ENCODE measurements around the gene TOMM6. TPM values are rescaled to one million over a fixed set of nuclear protein-coding genes. Genes with fewer than 3 reads are reported as not detected.

The TOMM6 gene
- polyA plus RNA-seq, 4 donors = 211 to 256 (median 229) TPM

- no peak for DNase-seq (ENCODE audit: low read depth in 4 of 4, low spot score in 2 of 4)
Observed at GRCh38 chr6:41818271-41819054, 31.0 kb downstream of the TOMM6 start.

- no peak for DNase-seq (ENCODE audit: low read depth in 4 of 4, low spot score in 2 of 4)
Observed at GRCh38 chr6:41821266-41821665, 33.8 kb downstream of the TOMM6 start.

- no peak for DNase-seq (ENCODE audit: low read depth in 4 of 4, low spot score in 2 of 4)
Observed at GRCh38 chr6:41822021-41822420, 34.5 kb downstream of the TOMM6 start.

- no peak for DNase-seq (ENCODE audit: low read depth in 4 of 4, low spot score in 2 of 4)
Observed at GRCh38 chr6:41823178-41823577, 35.7 kb downstream of the TOMM6 start.

- no peak for DNase-seq (ENCODE audit: low read depth in 4 of 4, low spot score in 2 of 4)
Observed at GRCh38 chr6:41824571-41825569, 37.4 kb downstream of the TOMM6 start.

- DNase-seq (ENCODE audit: low read depth in 4 of 4, low spot score in 2 of 4) = no peak
Observed at GRCh38 chr6:41826343-41827022, 39.0 kb downstream of the TOMM6 start.

- DNase-seq (ENCODE audit: low read depth in 4 of 4, low spot score in 2 of 4) = no peak
Observed at GRCh38 chr6:41832263-41832662, 44.8 kb downstream of the TOMM6 start.

GRCh38 chr6:41836022-41836659 is 48.6 kb downstream of the TOMM6 start:
- no peak for DNase-seq (ENCODE audit: low read depth in 4 of 4, low spot score in 2 of 4)

- no peak for DNase-seq (ENCODE audit: low read depth in 4 of 4, low spot score in 2 of 4)
Observed at GRCh38 chr6:41836660-41837052, 49.2 kb downstream of the TOMM6 start.

Other genes with a start within 250 kb of the TOMM6 start
- 10 to 100 TPM; 24.5 to 50.2 (median 36.3) TPM for gene FOXP4, start 241.3 kb upstream of the TOMM6 start, polyA plus RNA-seq (ENCODE audit: insufficient read length in 4 of 4)
- gene MDFI, start 149.2 kb upstream of the TOMM6 start, polyA plus RNA-seq (ENCODE audit: insufficient read length in 4 of 4) = 10 to 100 TPM; 37.5 to 62.2 (median 49.3) TPM
- gene TFEB, start 52.1 kb upstream of the TOMM6 start, polyA plus RNA-seq (ENCODE audit: insufficient read length in 4 of 4) = 10 to 100 TPM in 2 of 4 donors, 1 to 10 TPM in 2; 7.6 to 11.5 (median 10.2) TPM
- gene PGC, start 40.3 kb upstream of the TOMM6 start, polyA plus RNA-seq (ENCODE audit: insufficient read length in 4 of 4) = under 1 TPM in 2 of 4 donors, not detected in 2; 0.35 to 0.48 TPM
- gene FRS3, start 7.8 kb upstream of the TOMM6 start, polyA plus RNA-seq (ENCODE audit: insufficient read length in 4 of 4) = 1 to 10 TPM; 6.0 to 8.0 (median 7.3) TPM
- 1 to 10 TPM; 1.9 to 6.7 (median 4.9) TPM for gene PRICKLE4, start 6.9 kb upstream of the TOMM6 start, polyA plus RNA-seq (ENCODE audit: insufficient read length in 4 of 4)
- gene USP49, start 107.7 kb downstream of the TOMM6 start, polyA plus RNA-seq (ENCODE audit: insufficient read length in 4 of 4) = 10 to 100 TPM in 2 of 4 donors, 1 to 10 TPM in 2; 9.2 to 18.0 (median 13.9) TPM
- 10 to 100 TPM; 35.6 to 43.6 (median 39.2) TPM for gene MED20, start 133.4 kb downstream of the TOMM6 start, polyA plus RNA-seq (ENCODE audit: insufficient read length in 4 of 4)
- gene BYSL, start 133.8 kb downstream of the TOMM6 start, polyA plus RNA-seq (ENCODE audit: insufficient read length in 4 of 4) = 10 to 100 TPM; 28.0 to 31.1 (median 29.9) TPM
- 10 to 100 TPM; 25.0 to 35.4 (median 30.6) TPM for gene CCND3, start 154.1 kb downstream of the TOMM6 start, polyA plus RNA-seq (ENCODE audit: insufficient read length in 4 of 4)

All from left renal cortex interstitium (tissue), 4 donors.